Right atrium auricular region (tissue), 2 donors: ENCODE measurements around the gene VIT. TPM values are rescaled to one million over a fixed set of nuclear protein-coding genes. Genes with fewer than 3 reads are reported as not detected.
A peak's percentile ranks its signal among the peaks of the same experiment; 100 is the strongest.

Source experiments
- DNase-seq: peaks from one replicate; pipeline ENCODE4 v3.0.0-alpha.2; 2019; ENCODE audit warnings: low spot score
- H3K27ac ChIP-seq, 2 donors: fragments of 200-600 bp; sonication (generic); 1 replicate in 1 of 2; 2 replicates in 1 of 2; pipeline ENCODE4 v1.5.1; 2016 to 2019
- H3K27me3 ChIP-seq, 2 donors: fragments of 200-600 bp; sonication (generic); one replicate each; pipeline versions ENCODE4 v1.5.1 to v1.6.0; 2017 to 2019
- H3K36me3 ChIP-seq: fragments of 200-600 bp; sonication (generic); one replicate; pipeline ENCODE4 v1.5.1; 2016
- H3K4me1 ChIP-seq, 2 donors: fragments of 200-600 bp; sonication (generic); one replicate each; pipeline versions ENCODE4 v1.5.1 to v1.6.0; 2017 to 2019
- H3K4me3 ChIP-seq, 2 donors: fragments of 200-600 bp; sonication (generic); 1 replicate in 1 of 2; 2 replicates in 1 of 2; pipeline ENCODE4 v1.5.1; 2017 to 2019; ENCODE audit warnings: mild to moderate bottlenecking in 1 of 2, moderate library complexity in 1 of 2
- H3K9me3 ChIP-seq, 2 donors: fragments of 200-600 bp; sonication (generic); one replicate each; pipeline ENCODE4 v1.5.1; 2019
- total RNA-seq, 2 donors: library from RNA; depleted of rRNA; stranded (reverse); fragments of >200 nt; gene quantifications; one replicate each; pipeline ENCODE4 v1.1.0, GENCODE V29; 2016
- TF ChIP-seq, protein P1 (sequence below), 2 donors: fragments of 200-600 bp; sonication (generic); IDR thresholded peaks; one replicate each; pipeline ENCODE4 v1.5.1; 2019; ENCODE audit warnings: antibody characterized with exemption in 2 of 2

Gene VIT
- total RNA-seq, 2 donors from 2014 or later: 12.3 to 16.9 TPM

DNA sequence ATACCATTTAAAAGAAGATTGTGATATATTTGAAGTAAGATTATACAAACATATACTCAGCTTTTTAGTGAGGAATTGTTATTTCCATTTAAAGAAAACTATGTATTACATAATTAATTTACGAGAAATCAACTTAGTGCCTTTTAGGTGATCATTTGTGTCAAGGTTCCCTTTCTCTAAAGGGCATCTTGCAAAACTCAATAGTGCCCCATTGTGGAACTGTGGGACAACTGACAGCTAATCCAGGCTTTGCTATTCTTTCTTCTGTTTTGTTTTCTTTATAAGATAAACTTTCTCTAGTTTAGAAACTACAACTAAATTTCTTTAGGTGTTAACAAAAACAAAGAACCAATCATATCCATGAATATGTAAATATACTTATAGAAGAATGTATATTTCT lies 24.3 kb upstream of the VIT start:
- TF ChIP-seq, protein P1, sequence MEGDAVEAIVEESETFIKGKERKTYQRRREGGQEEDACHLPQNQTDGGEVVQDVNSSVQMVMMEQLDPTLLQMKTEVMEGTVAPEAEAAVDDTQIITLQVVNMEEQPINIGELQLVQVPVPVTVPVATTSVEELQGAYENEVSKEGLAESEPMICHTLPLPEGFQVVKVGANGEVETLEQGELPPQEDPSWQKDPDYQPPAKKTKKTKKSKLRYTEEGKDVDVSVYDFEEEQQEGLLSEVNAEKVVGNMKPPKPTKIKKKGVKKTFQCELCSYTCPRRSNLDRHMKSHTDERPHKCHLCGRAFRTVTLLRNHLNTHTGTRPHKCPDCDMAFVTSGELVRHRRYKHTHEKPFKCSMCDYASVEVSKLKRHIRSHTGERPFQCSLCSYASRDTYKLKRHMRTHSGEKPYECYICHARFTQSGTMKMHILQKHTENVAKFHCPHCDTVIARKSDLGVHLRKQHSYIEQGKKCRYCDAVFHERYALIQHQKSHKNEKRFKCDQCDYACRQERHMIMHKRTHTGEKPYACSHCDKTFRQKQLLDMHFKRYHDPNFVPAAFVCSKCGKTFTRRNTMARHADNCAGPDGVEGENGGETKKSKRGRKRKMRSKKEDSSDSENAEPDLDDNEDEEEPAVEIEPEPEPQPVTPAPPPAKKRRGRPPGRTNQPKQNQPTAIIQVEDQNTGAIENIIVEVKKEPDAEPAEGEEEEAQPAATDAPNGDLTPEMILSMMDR (IDR thresholded peaks at IDR 0.05): peak; percentile 19 to 52
- no peak for DNase-seq

DNA sequence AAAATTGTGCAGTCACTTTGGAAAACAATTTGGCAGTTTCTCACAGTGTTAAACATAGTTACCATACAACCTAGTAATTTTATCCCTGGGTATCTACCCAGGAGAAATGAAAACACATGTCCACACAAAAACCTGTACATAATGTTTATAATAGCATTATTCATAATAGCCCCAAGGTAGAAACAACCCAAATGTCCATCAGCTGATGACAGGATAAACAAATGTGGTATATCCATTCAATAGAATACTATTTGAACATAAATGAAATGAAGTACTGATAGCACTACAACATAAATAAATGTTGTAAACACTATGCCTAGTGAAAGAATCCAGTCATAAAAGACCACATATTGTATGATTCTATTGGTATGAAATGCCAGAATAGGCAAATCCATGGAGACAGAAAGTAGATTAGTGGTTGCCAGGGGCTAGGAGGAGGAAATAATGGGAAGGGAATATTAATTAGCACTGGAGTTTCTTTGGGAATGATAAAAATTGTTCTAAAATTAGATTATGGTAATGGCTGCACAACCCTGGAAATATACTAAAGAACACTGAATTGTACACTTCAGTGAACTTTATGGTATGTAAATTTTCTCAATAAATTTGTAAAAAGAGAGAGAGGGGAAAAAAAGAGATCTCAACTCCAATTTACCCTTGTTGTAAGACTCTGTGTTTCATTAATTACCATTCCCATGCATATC lies 20.8 kb upstream of the VIT start:
- Histone ChIP-seq H3K36me3 (no peaks in the 10 kb centered on the region), H3K4me3 (no peak overlapping the region), H3K4me1 (no peaks in the 10 kb centered on the region), H3K27ac (no peak overlapping the region), H3K27me3 (no peaks in the 10 kb centered on the region), H3K9me3 (peaks cover 0 to 22% of the 10 kb centered on the region in 2 donors)
- TF ChIP-seq, protein P1 (IDR thresholded peaks at IDR 0.05): no peak
- DNase-seq: no peak

More for the DNA sequence above, 24.3 kb upstream of the VIT start:
- no peaks in the 10 kb centered on the region for H3K9me3 ChIP-seq
- no peaks in the 10 kb centered on the region for H3K27me3 ChIP-seq
- no peaks in the 10 kb centered on the region for H3K36me3 ChIP-seq
- H3K4me3 ChIP-seq: no peak overlapping the region
- no peak overlapping the region for H3K27ac ChIP-seq
- H3K4me1 ChIP-seq: no peaks in the 10 kb centered on the region

DNA sequence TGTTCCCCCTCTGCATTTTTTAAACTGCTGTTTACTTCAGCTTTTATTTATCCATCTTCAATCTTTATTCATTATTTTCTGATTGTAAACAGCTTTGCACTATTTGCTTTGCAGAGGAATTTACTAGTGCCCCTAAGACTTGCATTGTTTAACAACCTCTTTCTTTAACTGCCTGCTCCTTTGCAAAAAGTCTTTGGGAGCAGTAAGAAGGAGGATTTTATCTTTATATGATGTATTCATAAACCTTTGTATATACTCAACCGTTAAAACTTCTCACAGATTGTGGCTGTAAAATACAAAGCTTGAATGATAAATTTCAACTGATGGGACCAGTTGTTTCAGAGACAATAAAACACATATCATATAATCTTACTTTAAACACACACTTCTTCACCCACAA lies 20.1 kb upstream of the VIT start:
- no peak for DNase-seq
- Histone ChIP-seq H3K27me3 (no peaks in the 10 kb centered on the region), H3K27ac (no peak overlapping the region), H3K9me3 (peaks cover 0 to 22% of the 10 kb centered on the region in 2 donors), H3K36me3 (no peaks in the 10 kb centered on the region), H3K4me3 (no peak overlapping the region), H3K4me1 (no peaks in the 10 kb centered on the region)
- TF ChIP-seq, protein P1 (IDR thresholded peaks at IDR 0.05): no peak

DNA sequence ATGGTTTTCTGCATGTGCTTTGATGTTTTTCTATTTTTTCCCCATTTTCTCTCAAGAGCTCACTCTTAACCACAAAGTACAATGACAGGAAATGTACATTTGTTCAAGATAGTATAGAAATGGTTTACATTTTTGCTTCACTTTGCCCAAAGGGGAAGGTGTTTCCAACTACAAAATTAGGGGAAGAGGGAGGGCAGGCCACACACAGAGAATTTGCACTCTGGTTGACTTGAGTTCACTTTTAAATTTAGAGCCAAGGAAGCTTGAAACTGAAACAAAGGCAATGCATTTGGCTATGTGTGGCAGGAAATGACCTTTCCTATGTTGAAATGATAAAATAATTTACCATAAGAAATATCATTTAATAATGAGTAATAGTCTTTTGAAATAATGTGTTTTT lies 19.1 kb upstream of the VIT start:
- no peaks in the 10 kb centered on the region for H3K27me3 ChIP-seq
- no peaks in the 10 kb centered on the region for H3K4me1 ChIP-seq
- H3K4me3 ChIP-seq: no peak overlapping the region
- H3K27ac ChIP-seq: no peak overlapping the region
- DNase-seq: no peak
- H3K9me3 ChIP-seq: peaks cover 0 to 22% of the 10 kb centered on the region in 2 donors
- TF ChIP-seq, protein P1 (IDR thresholded peaks at IDR 0.05): no peak
- no peaks in the 10 kb centered on the region for H3K36me3 ChIP-seq

DNA sequence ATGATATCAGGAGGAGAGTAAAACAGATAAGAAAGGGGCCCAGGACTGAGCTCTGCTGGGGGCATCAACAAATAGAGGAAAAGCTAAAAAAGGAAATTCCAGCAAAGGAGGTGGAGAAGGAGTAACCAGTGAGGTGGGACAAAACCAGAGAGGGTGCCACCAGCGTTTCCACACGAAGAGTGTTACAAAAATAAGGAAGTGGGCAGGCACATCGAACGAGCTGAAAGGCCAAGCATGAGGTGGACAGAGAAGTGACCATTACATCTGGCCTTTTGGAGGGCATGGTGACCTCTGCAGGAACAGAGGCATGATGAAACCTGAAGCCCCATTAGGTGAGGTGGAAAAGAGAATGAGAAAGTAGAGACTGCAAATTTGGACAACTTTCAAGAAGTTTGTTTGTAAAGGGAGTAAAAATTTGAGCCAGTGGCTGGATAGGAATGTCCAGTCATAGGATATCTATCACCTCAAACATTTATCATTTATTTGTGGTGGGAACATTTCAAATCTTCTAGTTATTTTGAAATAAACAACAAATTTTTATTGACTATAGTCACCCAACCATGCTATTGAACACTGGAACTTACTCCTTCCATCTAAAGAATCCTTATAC lies 18.4 kb upstream of the VIT start:
- H3K27ac ChIP-seq: no peak overlapping the region
- no peaks in the 10 kb centered on the region for H3K27me3 ChIP-seq
- no peak for DNase-seq
- H3K36me3 ChIP-seq: no peaks in the 10 kb centered on the region
- no peak overlapping the region for H3K4me3 ChIP-seq
- peaks cover 0 to 22% of the 10 kb centered on the region in 2 donors for H3K9me3 ChIP-seq
- no peaks in the 10 kb centered on the region for H3K4me1 ChIP-seq
- TF ChIP-seq, protein P1 (IDR thresholded peaks at IDR 0.05): no peak
